NK-92 (cell line): ENCODE results near the gene PPP1R3F.
"Not testable (repeated sequence)": the region's sequence is repeated elsewhere in the genome, so short reads cannot be mapped to it uniquely, and the experiment has no call there.

Source experiments
- DNase-seq: peaks from one replicate; lab custom pipeline; 2025; ENCODE audit not compliant: unreplicated experiment; lab: John Stamatoyannopoulos, UW

PPP1R3F gene

DNA sequence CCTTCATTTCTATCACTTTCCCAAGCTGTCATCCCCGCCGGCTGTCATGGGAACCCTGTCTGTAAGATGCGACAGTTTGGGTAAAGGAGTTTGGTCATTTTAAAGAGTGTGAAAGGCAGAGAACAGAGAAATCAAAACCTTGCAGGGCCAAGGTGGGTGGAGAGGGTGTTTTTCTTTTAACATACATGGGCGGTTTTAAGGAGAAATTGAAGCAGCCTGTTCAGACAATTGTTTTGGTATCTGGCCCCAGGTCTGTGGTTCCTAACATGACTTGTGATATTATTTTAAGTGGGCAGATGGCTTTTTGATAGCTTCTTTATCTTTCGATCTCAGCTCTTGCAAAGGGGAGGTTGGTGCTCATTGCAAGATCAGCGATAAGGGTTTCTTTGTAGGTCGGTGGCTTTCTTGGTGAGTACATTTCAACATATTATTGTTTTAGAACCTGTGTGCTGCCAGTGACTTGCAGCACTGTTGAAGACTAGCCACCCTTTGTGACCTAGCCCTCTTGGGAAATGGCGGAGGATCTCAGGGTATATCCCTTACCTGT lies 3.7 kb downstream of the PPP1R3F start:
- no peak for DNase-seq

- no peak for DNase-seq
Observed at GRCh38 chrX:49276207-49276606, 6.6 kb downstream of the PPP1R3F start.

- no peak for DNase-seq
Observed at GRCh38 chrX:49276671-49277534, 7.3 kb downstream of the PPP1R3F start.

DNA sequence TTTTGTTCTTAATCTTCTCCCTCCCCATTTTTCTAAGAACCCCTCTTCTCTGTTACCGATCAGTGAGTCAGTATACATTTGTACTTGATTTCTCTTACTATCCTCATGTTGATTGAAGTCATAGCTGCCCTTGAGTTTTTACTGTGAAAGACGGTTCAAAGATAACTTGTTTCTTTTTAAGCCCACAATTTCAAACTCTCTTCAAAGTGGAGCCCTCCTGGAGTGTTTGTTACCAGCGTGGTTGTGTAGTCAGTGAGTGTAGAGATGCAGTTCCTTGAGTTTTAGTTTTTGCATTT lies 7.9 kb downstream of the PPP1R3F start:
- DNase-seq, result no peak

DNA sequence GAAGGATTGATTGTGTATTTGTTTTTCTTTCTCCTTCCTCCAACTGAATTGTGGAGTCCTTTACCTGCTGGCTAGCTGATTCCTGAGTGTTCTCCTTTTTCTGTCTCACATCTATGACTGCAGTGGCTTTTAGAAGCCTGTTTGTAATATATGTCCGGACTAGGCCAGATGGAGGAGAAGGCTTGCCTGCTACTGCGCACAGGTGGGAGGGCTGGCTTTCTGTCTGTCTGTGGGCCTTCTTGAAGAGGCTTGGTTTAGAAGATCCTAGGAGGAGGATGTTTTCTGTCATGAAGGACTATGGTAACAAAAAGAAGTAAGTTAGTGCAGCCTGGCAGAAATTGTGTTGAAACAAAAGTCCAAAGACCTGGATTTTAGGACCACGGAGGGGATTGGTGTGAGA lies 8.5 kb downstream of the PPP1R3F start:
- DNase-seq, result no peak

GRCh38 chrX:49282647-49283011 lies 13.0 kb downstream of the PPP1R3F start:
- DNase-seq, result no peak

- DNase-seq, result no peak
Observed at GRCh38 chrX:49284212-49284611, 14.6 kb downstream of the PPP1R3F start.

DNA sequence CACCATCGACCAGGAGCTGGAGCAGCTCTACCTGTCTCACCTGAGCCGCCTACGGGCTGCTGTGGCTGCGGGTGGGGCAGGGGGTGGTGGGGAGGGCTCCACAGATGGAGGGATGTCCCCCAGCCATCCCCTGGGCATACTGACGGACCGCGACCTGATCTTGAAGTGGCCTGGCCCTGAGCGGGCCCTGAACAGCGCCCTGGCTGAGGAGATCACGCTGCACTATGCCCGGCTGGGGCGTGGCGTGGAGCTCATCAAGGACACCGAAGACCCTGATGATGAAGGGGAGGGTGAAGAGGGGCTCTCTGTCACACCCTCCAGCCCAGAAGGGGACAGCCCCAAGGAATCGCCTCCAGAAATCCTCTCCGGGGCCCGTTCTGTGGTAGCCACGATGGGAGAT lies 16.5 kb downstream of the PPP1R3F start:
- DNase-seq, result no peak

- DNase-seq, result no peak
Observed at GRCh38 chrX:49286581-49286980, 17.0 kb downstream of the PPP1R3F start.

DNA sequence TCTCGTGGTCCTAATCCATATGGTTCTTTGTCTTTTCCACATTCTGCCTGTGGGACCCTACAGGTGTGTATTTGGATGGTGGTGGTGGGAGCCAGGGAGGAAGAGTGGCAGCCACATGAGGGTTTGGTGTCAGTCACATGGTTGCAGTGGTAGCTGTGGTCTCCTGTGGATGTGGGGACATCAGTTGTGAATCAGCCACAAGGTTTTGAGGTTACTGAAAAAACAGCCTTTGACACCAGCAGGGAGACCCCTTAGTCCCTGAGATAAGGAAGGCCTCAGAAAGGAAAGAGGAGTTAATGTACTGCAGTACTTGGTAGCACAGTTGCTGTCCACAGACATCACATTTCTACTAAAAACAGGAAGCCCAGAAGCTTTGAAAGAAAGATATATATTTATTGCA lies 18.1 kb downstream of the PPP1R3F start:
- no peak for DNase-seq

GRCh38 chrX:49290215-49290614 lies 20.6 kb downstream of the PPP1R3F start:
- DNase-seq, result no peak

GRCh38 chrX:49291615-49292337 lies 22.2 kb downstream of the PPP1R3F start:
- no peak for DNase-seq

GRCh38 chrX:49292400-49293362 lies 23.1 kb downstream of the PPP1R3F start:
- no peak for DNase-seq

DNA sequence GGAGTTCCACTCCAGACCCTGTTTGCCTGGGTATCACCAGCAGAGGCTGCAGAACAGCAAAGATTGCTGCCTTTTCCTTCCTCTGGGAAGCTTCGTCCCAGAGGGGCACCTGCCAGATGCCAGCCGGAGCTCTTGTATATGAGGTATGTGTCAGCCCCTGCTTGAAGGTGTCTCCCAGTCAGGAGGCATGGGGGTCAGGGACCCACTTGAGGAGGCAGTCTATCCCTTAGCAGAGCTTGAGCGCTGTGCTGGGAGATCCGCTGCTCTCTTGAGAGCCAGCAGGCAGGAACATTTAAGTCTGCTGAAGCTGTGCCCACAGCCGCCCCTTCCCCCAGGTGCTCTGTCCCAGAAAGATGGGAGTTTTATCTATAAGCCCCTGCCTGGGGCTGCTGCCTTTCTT lies 29.7 kb downstream of the PPP1R3F start:
- not testable (repeated sequence) for DNase-seq

DNA sequence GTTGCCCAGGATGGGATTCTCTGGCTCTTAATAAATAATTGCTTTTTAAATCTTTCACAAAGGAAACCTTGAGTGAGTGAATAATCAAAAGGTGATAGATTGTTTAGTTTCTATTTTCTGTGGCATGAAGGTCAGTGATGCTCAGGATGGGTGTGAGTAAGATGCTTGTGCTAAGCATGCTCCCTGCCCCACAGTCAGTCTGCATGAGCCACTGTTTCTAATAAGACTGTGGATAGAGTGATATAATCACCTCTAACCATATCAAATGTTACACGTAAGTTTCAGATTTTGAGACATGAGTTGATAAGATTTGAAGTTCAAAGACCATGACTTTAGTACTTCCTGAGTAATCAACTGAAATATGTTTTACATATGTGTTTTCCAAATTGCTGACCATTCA lies 31.1 kb downstream of the PPP1R3F start:
- no peak for DNase-seq

DNA sequence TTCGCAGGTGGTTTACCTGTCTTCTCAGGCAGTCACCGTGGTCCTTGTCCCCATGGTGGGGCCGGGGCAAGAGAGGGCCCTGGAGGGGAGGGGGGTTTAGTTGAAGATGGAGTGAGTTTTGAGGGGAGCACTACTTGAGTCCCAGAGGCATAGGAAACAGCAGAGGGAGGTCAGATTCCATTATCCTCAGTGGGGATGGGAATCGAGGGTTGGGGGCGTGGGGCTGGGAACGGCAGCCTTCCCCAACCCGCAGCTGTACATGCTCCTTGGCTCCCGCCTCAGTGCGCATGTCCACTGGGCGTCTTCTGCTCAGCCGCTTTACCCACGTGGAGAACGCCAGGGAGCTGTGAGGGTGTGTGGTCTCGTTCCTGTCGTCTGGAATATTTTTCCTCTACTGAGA lies 33.8 kb downstream of the PPP1R3F start, which contains the start of gene GAGE10:
Gene GAGE10 (plus strand): TSS at position 301 of the 400 bp plus-strand sequence. CDS start 1,214 bp downstream, outside the sequence.
- DNase-seq, result no peak

- DNase-seq, result not testable (repeated sequence)
Observed at GRCh38 chrX:49307775-49308174, 38.2 kb downstream of the PPP1R3F start.

DNA sequence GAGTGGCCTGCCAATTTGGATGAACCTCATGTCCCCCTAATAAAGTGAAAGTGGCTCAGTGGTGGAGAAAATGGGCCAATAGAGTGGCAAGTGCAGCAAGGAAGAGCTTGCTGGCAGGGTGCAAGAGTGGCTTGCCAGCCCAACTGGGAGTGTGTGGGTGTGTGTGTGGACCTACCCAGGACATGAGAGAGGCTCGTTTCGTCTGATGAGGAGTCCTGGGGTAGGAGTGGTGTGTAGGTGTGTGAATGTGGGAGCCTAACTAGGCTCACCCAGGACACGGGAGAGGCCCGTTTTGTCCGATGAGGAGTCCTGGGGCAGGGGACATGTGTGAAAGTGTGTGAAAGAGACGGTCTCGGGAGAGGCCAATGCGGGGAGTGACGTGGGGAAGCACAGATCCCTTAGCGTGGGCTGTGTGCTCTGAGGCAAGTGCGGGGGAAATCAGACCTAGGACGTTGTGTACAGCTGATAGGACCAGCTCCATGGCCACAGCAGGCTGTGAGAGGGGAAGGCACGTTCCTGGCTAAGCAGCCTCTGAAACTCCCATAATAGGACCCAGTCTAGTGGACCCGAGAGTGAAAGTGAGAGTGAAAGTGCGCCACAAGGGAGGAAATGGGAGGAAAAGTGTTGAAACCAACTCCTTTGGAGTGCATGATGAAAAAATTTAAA lies 39.1 kb downstream of the PPP1R3F start:
- no peak for DNase-seq

DNA sequence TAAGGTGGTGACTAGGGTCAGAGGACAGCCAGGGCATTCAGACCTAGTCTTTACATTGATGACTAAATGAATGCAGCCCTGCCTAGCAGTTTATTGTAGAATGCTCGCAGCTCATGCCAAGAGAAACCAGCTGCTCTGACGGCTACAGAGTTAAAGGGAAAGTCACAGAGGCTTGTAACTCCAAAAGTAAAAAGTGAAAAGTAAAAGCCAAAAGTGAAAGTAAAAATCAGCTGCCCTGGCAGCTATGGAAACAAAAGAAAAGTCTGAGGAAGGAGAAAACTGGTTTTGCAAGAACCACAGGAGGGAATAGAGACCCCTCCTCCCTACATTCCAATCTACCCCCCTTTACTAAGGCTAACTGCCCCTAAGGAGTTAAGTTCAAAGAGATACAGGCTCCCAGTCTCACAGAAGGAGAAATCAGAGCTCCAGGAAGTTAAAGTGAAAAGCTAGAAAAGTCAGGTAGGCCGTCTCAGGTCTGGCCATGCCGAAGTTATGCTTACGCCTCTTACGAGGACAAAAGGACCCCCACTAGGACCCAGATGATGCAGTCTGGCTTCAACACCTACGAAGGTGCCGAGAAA lies 39.9 kb downstream of the PPP1R3F start:
- DNase-seq, result no peak

DNA sequence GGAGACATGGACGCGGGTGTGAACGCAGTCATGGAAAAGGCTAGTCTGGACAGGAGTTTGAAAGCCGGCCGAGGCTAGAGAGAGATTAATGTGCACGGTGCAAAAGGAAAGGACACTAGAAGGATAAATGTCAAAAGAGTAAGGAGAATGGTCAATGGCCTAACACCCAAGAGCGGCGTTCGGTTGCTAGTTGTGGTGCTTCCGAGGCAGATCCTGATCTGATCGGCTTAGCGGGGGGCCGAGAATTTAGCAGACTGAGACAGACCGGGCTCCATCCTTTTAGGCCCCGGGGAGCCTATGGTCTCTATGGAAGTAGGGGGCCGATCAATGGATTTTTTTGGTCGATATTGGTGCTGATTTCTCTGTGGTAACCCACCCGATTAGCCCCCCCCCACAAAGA lies 40.8 kb downstream of the PPP1R3F start:
- no peak for DNase-seq
